SU-DHL-6 (cell line): Measurements from ENCODE around the gene HS2ST1.
A peak's percentile ranks its signal among the peaks of the same experiment; 100 is the strongest.

Experiments
- H2AFZ ChIP-seq: fragments of 200-600 bp; sonication (generic); 2 replicates; pipeline ENCODE4 v1.6.1; 2014; ENCODE audit warnings: low read depth, mild to moderate bottlenecking, moderate library complexity, mixed read lengths, antibody characterized with exemption, low read length; ENCODE audit not compliant: severe bottlenecking
- H3F3A ChIP-seq: fragments of 200-600 bp; shearing (Covaris generic); 2 replicates; pipeline ENCODE4 v1.6.0; 2016; ENCODE audit warnings: antibody characterized with exemption, mild to moderate bottlenecking; ENCODE audit not compliant: insufficient read depth
- H3K27ac ChIP-seq: fragments of 200-600 bp; sonication (generic); 2 replicates; pipeline ENCODE4 v1.5.1; 2016; ENCODE audit warnings: low read depth, mild to moderate bottlenecking, low read length, moderate library complexity, mixed read lengths
- H3K27me3 ChIP-seq: fragments of 200-600 bp; sonication (generic), shearing (Covaris generic); 2 replicates; pipeline ENCODE4 v1.6.0; 2014; ENCODE audit warnings: mild to moderate bottlenecking, low read length
- H3K36me3 ChIP-seq: fragments of 200-600 bp; sonication (generic); 2 replicates; pipeline ENCODE4 v1.6.1; 2014; ENCODE audit warnings: mild to moderate bottlenecking, low read length, mixed read lengths
- H3K4me2 ChIP-seq: fragments of 300-600, 200-600 bp; shearing (Covaris generic), sonication (generic); 2 replicates; pipeline ENCODE4 v1.6.0; 2014; ENCODE audit warnings: low read length, low read depth, mild to moderate bottlenecking; ENCODE audit not compliant: poor library complexity, severe bottlenecking
- H3K4me3 ChIP-seq: fragments of 200-600 bp; sonication (generic); 2 replicates; pipeline ENCODE4 v1.5.1; 2014; ENCODE audit warnings: antibody characterized with exemption, low read length, mild to moderate bottlenecking, mixed read lengths; ENCODE audit not compliant: insufficient read depth, poor library complexity, severe bottlenecking
- H3K79me2 ChIP-seq: fragments of 200-600 bp; sonication (generic); 2 replicates; pipeline ENCODE4 v1.6.1; 2014; ENCODE audit warnings: mild to moderate bottlenecking, low read length, moderate library complexity; ENCODE audit not compliant: insufficient read depth
- H3K9ac ChIP-seq: fragments of 200-600 bp; sonication (generic); 2 replicates; pipeline ENCODE4 v1.7.0; 2014; ENCODE audit warnings: mild to moderate bottlenecking, low read length
- H3K9me2 ChIP-seq: fragments of 200-600 bp; sonication (generic); replicated peaks from 2 replicates; pipeline ENCODE4 v1.6.1; 2014; ENCODE audit warnings: low read length; ENCODE audit not compliant: insufficient read depth
- H3K9me3 ChIP-seq: fragments of 200-600 bp; sonication (generic); 2 replicates; pipeline ENCODE4 v1.6.1; 2014; ENCODE audit warnings: low read length, mixed read lengths; ENCODE audit not compliant: insufficient read depth
- H4K20me1 ChIP-seq: fragments of 200-600 bp; sonication (generic); 2 replicates; pipeline ENCODE4 v1.6.1; 2014; ENCODE audit warnings: low read depth, mild to moderate bottlenecking, antibody characterized with exemption, low read length, moderate library complexity, mixed read lengths
- CTCF ChIP-seq: fragments of 200-600 bp; sonication (generic); IDR thresholded peaks from one replicate; pipeline ENCODE4 v1.5.1; 2017; ENCODE audit warnings: antibody characterized with exemption, mild to moderate bottlenecking, low read length, moderate library complexity; ENCODE audit not compliant: insufficient read depth, poor library complexity, severe bottlenecking
- EZH2phosphoT487 ChIP-seq: fragments of 200-600 bp; sonication (generic), shearing (Covaris generic); conservative IDR thresholded peaks from 2 replicates; pipeline ENCODE4 v1.6.1; 2018; ENCODE audit warnings: mild to moderate bottlenecking, antibody characterized with exemption, low read length, moderate library complexity, mixed read lengths

Gene HS2ST1

GRCh38 chr1:86940599-86940998, 26.2 kb downstream of the HS2ST1 start:
- Histone ChIP-seq H3K9me3 (no peaks in the 10 kb centered on the region), H3K79me2 (peaks cover 100% of the 10 kb centered on the region), H4K20me1 (peaks cover 13% of the 10 kb centered on the region)

GRCh38 chr1:86942042-86942441, 27.6 kb downstream of the HS2ST1 start:
- H2AFZ ChIP-seq, result no peak overlapping the region
- H3K9me2 ChIP-seq, result no peaks in the 10 kb centered on the region
- no peak overlapping the region for H3K4me3 ChIP-seq
- no peak overlapping the region for H3K9ac ChIP-seq
- no peak for TF ChIP-seq EZH2phosphoT487
- TF ChIP-seq CTCF, result no peak
- H3K36me3 ChIP-seq, result no peaks in the 10 kb centered on the region
- no peaks in the 10 kb centered on the region for H3K27me3 ChIP-seq
- H3K4me2 ChIP-seq, result peak overlapping the region; percentile 91
- peaks cover 100% of the 10 kb centered on the region for H3K79me2 ChIP-seq
- no peaks in the 10 kb centered on the region for H3K9me3 ChIP-seq
- peaks cover 17% of the 10 kb centered on the region; the same call in 1 of the 2 replicates for H3F3A ChIP-seq
- H4K20me1 ChIP-seq, result peaks cover 23% of the 10 kb centered on the region
- H3K27ac ChIP-seq, result peak overlapping the region; percentile 26; the same call in 1 of the 2 replicates

More at GRCh38 chr1:86940599-86940998, 26.2 kb downstream of the HS2ST1 start:
- H3K27me3 ChIP-seq, result no peaks in the 10 kb centered on the region
- H3K36me3 ChIP-seq, result 0 out of 2 replicates have a peak, but pooled peaks cover 2% of the 10 kb centered on the region
- peak overlapping the region; percentile 91 for H3K4me2 ChIP-seq
- TF ChIP-seq CTCF (no peak), EZH2phosphoT487 (no peak)
- H3K27ac ChIP-seq, result peak overlapping the region; percentile 86; the same call in 1 of the 2 replicates
- H2AFZ ChIP-seq, result no peak overlapping the region
- no peak overlapping the region for H3K4me3 ChIP-seq
- H3K9me2 ChIP-seq, result no peaks in the 10 kb centered on the region
- H3K9ac ChIP-seq, result no peak overlapping the region
- peaks cover 17% of the 10 kb centered on the region; the same call in 1 of the 2 replicates for H3F3A ChIP-seq

GRCh38 chr1:86942743-86943142, 28.3 kb downstream of the HS2ST1 start:
- no peak for TF ChIP-seq EZH2phosphoT487
- no peak for TF ChIP-seq CTCF
- peaks cover 100% of the 10 kb centered on the region for H3K79me2 ChIP-seq
- H3K27me3 ChIP-seq, result no peaks in the 10 kb centered on the region
- H3F3A ChIP-seq, result peaks cover 17% of the 10 kb centered on the region; the same call in 1 of the 2 replicates
- H3K4me2 ChIP-seq, result peak overlapping the region; percentile 91
- no peaks in the 10 kb centered on the region for H3K9me2 ChIP-seq
- no peaks in the 10 kb centered on the region for H3K36me3 ChIP-seq
- peaks cover 24% of the 10 kb centered on the region for H4K20me1 ChIP-seq
- no peak overlapping the region for H3K4me3 ChIP-seq
- H2AFZ ChIP-seq, result no peak overlapping the region
- no peaks in the 10 kb centered on the region for H3K9me3 ChIP-seq
- H3K9ac ChIP-seq, result no peak overlapping the region
- H3K27ac ChIP-seq, result no peak overlapping the region
